Stimulated activated CD8-positive, alpha-beta memory T cell treated with anti-CD3 and anti-CD28 coated beads, Interleukin-12 subunit alpha, Interleukin-12 subunit beta, amount 100 ng/mL, for 24 hours (primary cell): Measurements from ENCODE around the gene ADARB2.
"Not testable (repeated sequence)": the region's sequence is repeated elsewhere in the genome, so short reads cannot be mapped to it uniquely, and the experiment has no call there.

Experiments used
- DNase-seq: peaks from one replicate; pipeline ENCODE4 v3.0.0-alpha.2; 2020; ENCODE audit errors: extremely low read depth

The ADARB2 gene

DNA sequence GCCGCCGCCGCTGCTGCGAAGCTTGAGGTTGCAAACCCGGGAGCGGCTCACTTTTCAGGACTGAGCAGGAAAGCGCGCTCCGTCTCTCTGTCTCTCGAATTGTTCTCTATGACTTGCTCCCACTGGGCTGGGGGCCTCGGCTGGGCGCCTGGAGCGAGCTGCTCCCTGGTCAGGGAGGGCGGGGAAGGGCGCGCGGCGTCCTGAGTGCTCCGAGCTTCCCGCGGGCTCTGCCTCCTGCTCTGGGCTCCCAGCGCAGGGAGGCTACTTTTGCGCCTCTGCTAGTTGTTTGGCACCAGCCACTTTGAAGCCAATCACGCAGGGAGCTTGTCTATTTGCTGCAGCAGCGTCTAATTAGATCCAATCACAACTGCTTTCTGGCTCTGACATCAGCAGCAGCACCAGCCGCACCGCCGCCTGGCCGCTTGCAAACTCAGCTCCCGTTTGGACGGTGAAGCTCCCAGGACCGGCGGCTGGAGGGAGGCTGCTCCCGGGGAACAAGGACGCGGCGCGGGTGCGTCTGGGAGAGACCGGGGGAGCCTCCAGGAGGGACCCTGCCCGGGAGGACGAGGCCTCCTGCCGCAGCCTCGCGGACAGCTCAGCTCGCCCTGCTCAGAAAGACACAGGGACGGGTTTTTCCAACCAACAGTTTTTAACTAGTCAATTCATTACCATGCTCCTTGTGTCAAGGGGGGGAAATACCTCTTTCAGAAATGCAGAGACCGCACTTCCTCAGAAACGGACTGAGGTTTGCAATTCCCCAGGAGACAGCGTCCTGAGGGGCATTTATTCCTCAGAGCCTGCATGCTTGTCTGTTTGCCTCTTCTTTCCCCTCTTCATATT is at the start of gene ADARB2:
Gene ADARB2, minus strand, starts transcription at position 304 of the 840 bp plus-strand sequence.
- no peak for DNase-seq

DNA sequence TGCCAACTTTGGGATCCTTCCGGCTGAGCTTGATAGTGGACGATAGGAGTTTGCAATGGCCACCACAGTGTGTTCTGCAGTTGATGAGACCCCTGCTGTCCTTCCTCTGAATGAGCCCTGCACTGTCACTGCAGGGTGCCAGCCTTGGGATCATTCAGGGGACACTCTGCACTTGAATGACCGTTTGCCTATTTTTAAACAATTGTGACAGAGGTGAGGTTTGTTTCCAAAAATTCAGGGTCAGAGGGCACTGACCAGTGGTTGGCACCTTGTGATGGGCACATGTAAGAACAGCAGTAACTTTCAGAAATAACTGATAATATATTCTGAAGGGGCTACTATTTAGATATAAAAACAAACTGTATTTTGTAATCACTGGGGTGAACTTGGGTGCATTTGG is 48.5 kb upstream of the ADARB2 start:
- DNase-seq, result no peak

DNA sequence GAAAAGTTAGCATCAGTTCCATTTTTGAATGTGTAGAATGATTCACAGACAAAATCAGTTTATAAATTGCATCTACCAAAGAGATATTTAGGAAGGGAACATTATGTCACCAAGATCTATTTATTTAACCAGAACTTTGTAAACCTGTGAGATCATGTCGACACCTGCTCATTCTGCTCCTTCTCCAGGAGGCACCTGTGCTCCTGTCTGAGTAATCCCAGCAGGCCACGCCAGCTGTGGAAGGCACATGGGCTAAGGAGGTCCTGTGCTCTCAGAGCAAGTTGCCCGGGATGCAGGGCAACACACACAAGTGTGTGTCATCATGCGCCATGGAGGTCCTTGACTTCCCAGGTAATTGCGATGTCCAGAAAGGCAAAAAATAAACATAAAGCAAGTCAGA is 45.5 kb upstream of the ADARB2 start:
- DNase-seq, result no peak

DNA sequence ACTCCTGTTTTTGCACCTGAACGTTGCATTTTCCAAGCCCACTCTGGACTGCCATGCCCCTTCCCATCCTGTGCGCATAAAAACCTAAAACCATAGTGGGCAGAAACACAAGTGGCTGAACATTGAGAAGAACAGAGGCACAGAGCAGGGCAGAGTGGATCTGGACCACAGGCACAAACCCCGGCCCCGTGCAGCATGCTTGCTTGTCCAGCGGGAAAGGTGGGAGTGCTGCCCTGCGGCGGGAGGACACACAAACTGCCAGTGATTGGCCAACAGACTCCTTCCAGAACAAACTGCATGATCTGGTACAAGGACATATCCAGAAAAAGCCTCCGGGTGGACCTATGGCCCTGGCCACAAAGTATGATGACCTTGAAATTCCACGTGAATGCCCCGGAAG is 42.5 kb upstream of the ADARB2 start:
- DNase-seq, result no peak

DNA sequence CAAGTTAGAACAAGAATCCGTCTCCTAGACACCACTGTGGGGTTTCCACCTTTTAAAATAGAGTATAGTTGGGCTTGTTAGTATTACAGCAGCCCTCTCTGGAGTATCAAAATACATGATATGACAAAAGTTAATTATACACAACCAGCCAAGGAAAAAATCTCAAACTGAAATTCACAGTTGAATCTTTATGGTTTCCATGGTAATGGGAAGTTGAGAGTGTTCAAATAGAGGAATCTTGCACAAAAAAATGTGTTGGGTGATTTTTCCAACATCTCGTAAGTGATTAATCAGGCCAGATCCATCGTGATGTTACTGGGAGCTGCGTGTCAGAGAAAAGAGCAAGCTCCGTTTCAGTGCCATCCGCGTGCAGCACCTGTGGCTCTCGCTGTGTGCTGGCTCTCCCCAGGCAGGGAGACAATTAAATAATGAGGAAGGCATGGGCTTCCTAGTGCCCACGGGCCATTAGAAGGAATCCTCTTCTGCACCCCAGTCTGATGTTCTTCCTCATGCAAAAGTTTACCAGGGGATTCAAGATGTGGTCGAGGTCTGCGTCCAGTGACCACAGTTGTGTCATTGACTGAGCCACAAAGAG is 41.1 kb upstream of the ADARB2 start:
- DNase-seq, result no peak

DNA sequence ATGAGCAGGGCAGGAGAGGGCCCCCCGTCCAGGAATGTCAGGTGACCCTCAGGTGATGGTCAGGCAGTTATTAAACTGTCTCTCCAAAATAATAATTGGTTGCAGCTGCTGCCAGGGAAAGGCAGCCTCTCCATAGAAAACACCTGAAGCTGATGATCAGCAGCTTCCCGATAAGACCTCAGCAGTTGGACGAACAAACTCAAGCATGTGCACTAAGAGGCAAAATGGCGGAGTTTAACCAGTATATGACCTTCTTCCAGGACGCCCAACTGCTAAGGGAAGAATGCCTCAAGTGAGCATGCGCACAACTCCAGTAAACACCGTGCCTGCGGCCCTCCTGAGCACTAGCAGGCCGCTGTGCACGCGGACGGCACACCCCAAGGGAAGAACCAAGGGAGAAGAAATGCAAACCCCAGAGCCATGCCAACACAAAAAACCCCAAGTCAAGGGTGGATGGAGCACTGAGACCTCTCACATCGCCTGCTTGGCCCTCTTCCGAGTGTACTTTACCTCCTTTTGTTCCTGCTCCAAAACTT is 38.9 kb upstream of the ADARB2 start:
- no peak for DNase-seq

DNA sequence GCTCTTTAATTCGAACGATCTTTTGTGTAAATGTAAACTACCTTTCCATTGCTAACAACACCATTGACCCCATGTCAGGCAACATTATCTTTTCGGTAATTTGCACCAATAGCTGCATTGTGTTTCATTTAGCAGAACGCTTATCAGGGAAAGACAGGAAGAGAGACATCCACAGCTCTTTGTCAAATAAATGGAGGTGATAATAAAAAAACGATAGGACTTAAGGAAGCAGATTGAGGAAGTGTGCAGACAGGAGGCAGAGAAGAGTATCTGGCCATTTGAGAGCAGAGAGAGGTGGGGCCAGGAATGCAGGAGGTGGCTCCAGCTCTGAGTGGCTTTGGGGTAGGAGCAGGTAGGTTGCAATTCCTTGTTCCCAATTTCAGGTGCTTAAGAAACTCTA is 37.5 kb upstream of the ADARB2 start:
- no peak for DNase-seq

DNA sequence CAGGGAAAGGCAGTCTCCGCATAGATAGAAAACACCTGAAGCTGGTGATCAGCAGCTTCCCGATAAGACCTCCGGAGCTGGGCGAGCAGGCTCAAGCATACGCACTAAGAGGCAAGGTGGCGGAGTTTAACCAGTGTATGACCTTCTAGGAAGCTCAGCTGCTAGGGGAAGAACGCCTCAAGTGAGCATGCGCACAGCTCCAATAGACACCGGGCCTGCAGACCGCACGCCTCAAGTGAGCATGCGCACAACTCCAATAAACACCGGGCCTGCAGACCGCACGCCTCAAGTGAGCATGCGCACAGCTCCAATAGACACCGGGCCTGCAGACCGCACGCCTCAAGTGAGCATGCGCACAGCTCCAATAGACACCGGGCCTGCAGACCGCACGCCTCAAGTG is 35.9 kb upstream of the ADARB2 start:
- DNase-seq, result not testable (repeated sequence)

DNA sequence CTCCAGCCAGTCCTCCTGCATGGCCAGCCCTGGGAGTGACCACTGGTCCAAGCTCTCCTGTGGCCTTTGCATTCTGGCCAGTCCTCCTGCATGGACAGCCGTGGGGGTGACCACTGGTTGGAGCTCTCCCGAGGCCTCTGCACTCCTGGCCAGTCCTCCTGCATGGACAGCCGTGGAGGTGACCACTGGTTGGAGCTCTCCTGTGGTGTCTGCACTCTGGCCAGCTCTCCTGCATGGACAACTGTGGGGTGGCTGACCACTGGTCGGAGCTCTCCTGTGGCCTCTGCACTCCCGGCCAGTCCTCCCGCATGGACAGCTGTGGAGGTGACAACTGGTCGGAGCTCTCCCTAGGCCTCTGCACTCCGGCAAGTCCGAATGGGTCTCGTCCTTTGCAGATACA is 28.7 kb upstream of the ADARB2 start:
- no peak for DNase-seq

DNA sequence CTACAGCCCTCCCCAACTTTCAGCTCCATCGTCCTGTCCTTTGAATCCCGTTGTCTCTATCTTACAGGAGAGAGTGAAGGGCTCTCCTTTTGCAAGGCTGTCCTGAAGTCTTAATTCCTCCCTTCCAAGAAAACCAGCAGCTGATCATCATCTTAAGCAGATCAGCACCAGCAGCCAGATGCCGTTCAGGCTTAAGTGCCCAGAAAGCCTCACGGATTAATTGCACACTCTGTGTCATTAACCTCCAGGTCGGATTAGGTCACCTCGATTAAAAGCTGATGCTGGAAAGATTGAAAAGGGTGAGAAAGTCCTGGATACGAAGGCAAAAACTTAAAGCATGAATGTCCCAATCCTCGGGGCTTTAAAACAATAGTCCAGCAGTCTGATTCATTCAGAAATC is 24.8 kb upstream of the ADARB2 start:
- DNase-seq, result no peak

DNA sequence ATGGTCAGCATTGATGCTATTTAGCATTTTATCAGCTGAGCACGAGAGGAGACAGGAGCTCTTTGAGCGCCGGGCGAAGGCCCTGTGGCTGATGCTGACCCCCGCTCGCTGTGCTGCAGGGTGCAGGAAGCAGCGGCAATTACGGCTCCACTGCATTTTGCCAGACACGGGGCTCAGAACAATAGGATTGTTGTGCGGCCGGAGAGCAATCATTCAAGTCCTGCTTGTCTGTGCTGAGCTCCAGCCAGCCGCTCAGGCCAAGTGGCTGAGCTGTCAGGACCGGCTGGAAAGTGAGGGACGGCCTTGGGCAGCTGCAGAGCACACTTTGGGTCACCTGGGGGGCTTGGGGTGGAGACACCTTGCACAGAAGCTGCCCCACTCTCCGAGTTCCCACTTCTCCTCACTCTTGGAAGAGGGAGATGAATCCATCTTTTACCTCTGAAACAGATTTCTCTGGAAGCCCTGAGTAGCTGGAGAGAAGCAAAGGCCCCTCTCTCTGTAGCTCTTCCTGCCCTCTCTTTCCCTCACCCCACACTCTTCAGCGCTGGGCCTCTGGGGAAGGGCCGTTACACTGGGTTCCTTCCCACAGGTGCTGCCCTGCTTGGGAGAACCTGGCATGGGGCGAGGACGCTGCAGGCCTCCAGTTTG is 17.3 kb upstream of the ADARB2 start:
- no peak for DNase-seq

DNA sequence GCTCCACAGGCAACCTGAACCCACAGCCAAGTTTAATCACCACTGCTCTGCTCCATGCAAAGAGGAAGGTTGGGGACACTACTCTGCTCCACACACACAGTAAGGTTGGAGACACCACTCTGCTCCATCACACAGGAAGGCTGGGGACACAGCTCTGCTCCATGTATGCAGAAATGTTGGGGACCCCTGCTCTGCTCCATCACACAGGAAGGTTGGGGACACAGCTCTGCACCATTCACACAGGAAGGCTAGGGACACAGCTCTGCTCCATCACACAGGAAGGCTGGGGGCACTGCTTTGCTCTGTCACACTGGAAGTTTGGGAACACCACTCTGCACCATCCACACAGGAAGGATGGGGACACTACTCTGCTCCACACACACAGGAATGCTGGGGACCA is 14.8 kb upstream of the ADARB2 start:
- DNase-seq, result no peak

DNA sequence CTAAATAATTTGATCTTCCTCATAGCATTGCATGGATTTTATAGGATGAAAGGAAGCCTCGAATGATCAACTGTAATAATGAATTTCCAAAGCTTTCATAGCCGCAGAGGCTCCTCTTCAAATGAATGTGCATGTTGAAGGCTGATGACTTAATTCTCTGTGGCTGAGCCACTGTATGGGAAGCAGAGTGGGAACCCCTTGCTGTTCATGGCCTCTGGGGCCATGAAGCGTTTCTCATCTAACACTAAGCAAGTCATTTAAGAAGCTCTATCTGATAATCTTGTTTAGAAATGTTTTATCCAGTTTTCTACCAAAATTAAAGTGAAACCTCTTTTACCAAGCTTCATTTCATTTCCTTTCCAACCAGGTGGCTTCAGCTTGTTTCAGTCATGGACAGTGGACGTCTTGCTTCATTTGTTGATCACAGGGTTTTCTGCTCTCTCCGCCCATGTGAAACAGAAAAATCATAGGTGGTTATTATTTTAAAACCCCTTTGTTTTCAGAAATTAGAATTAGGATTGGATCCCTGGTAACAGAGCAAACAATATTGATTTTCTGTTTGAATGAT is 10.3 kb upstream of the ADARB2 start:
- no peak for DNase-seq

DNA sequence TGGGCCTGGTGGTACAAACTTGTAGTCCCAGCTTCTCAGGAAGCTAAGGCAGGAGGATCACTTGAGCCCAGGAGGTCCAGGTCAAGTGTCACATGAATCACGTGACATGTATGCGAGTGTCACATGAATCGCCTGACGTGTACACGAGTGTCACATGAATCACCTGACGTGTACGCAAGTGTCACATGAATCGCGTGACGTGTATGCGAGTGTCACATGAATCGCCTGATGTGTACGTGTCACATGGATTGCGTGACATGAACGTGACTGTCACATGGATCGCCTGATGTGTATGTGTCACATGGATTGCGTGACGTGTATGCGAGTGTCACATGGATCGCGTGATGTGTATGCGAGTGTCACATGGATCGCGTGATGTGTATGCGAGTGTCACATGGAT is 9.5 kb upstream of the ADARB2 start:
- DNase-seq, result no peak

DNA sequence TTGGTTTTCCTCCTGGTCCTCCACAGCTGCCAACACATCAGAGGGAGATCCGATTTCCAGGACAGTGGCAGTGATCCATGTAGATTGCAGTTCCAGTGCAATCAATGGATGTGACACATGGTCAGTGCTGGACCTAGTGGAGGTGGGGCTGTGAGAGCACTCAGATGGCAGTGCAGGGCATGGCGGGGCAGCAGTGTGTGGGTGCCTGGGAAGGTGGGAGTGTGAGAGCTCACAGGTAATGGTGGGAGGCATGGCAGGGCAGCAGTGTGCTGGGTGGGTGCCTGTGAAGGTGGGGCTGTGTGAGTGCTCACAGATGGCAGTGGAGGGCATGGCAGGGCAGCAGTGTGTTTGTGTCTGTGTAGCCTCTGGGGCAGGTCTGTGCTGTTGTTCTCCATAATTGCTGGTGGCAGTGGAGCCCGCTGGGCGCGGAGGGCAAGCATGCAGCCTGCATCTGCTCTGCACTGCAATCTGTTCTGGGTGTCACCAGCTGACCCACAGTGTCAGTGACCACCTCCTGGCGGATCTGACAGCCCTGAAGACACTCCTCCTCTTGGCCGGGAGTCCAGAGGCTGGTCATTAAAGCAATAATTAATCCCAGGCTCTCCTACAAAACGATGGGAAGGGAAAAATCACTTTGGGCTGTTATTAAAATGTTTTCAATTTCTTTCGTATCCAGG is 8.6 kb upstream of the ADARB2 start:
- DNase-seq, result no peak

DNA sequence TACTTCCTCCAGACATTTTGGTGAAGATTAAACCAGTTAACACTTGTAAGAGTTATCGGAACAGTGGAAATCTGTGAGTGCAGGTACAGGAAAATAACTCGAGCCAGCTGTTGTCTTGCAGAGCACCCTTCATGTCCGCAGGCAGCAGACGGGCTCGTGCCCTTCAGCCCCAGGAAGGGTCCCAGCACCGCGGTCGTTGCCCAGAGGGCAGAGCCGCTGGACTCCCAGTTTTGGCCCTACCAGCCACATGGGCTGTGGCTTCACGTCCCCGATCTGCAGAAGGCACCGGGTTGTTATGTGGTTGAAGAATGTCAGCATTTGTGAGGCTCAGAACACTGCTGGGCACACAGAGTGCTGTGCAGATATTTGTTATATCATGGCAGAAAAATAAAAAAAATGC is 7.2 kb upstream of the ADARB2 start:
- no peak for DNase-seq

DNA sequence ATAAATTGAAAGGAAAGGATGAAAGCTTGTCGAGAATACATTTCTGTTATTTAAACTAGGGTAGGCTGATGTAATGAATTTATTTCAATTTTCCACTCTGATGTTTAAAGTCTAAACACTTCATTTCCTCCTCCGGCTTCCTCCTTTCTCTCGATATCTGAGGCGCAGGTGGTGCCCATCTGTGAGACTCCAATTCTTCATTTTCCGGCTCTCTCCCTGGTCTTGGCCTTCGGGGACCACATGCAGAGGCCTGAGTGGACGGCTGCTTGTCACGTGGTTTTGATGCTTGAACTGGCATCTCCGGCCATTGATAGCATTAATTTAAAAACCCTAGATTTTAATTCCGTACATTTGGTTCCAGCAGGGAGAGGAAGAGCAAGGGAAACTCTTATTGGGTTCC is 5.8 kb upstream of the ADARB2 start:
- DNase-seq, result no peak

DNA sequence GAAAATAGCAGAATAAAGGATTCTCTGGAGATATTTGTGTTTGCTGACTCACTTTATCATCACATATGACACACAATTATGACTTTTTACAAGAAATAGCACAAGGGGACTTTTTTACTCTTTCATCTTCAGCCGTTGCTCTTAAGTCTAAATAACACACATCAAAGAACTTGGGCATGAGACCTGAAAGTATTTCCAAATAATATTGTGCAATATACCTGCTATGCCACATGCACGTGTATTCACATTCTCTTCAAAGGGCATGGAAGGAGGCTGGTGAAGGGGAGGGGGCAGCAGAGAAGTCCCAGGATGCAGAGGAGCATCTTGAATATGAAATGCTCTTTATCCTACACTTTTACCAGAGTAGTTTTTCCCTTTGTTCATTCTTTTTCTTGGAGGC is 4.1 kb upstream of the ADARB2 start:
- no peak for DNase-seq

DNA sequence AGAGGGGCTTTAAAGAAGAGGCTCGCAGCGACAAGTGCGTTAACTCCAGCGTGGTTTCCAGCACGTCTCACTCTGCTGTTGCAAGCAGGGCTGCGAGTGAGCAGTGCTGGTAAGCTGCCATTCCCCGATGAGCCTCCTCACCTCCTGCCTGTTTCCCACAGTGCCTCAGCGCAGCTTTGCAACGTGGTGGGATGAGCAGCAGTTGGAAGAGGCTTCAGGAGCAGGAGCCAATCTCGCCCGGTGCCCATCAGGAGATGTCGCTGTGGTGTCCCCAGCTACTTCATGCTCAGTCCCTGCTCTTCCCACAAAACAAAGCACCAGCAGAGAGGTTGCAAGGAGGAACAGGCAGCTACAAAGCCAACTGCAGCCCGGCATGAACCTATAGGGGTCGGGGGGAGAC is 2.4 kb upstream of the ADARB2 start:
- DNase-seq, result no peak

DNA sequence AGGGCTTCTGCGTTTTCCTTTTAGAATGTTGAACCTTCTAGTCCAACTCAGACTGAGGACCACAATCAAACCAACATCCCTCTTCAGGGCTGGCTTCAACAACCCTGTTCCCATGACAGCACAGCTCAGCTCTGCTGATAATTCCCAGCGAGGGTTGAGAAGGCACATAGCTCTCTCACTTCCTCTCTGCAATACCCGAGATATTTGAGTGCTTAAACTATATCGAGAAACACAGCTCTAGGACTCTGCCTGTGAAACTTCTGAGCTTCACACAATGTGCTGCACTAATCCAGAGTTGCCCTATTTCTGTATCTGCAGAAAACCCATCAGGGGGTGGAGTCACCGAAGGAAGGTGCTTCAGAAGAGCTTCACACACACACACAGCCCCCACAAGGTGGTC is 1.6 kb upstream of the ADARB2 start:
- no peak for DNase-seq

DNA sequence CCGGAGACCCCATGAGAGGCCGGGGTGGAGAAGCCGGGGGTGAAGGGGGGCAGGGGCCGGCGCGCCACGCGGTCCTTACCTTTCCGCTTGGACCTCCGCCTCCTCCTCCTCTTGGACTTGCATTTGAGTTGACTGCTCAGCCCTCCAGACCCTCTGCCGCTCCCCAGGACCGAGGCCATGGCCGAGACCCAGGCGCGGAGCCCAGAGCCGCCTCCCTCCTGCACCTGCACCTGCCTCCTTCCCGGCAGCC is 428 bp downstream of the ADARB2 start:
- DNase-seq, result no peak
